ENCODE results near the gene ANO9.
A peak's percentile ranks its signal among the peaks of the same experiment; 100 is the strongest.

ANO9 gene

DNA sequence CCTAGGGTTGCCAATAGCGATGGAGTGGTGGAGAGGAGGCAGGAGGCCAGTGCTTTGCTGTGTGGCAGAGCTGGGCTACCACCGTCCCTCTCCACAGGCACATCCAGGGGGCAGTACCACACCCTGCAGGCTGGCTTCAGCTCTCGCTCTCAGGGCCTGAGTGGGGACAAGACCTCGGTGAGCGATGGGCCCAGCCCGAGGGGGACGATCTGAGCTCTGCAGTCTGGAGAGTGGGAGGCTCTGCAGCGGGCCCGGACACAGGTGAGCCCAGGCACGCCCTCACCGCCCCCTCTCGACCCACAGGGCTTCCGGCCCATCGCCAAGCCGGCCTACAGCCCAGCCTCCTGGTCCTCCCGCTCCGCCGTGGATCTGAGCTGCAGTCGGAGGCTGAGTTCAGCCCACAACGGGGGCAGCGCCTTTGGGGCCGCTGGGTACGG is 45.3 kb downstream of the ANO9 start:
- no peak overlapping the region for H3K27ac ChIP-seq (ENCODE audit: low read depth, low read length)
- no peak overlapping the region for H2BK120ac ChIP-seq (ENCODE audit: insufficient read depth, low read length, poor library complexity)
- H2AK5ac ChIP-seq (ENCODE audit: low read length) = no peak overlapping the region
- H2BK5ac ChIP-seq (ENCODE audit: low read depth, low read length, poor library complexity) = no peak overlapping the region
- DNase-seq = peak in 1 of 2 donors; percentile 37
- H3K14ac ChIP-seq (ENCODE audit: low read length) = no peak overlapping the region
- H3K23ac ChIP-seq (ENCODE audit: low read length) = no peak overlapping the region
- peaks cover 34 to 37% of the 10 kb centered on the region in 2 experiments for H3K36me3 ChIP-seq (ENCODE audit: control insufficient read depth in 1 of 2, insufficient read depth in 2 of 2, low read length in 2 of 2)
- WGBS (ENCODE audit: extremely low coverage, insufficient coverage, insufficient read length) = no CpG with 5 or more reads among the region's 23 CpGs
- no peak overlapping the region for H3K18ac ChIP-seq (ENCODE audit: low read length)
- H3K4me1 ChIP-seq (ENCODE audit: control insufficient read depth in 1 of 2, insufficient read depth in 2 of 2, low read length in 2 of 2) = peaks cover 29 to 36% of the 10 kb centered on the region in 2 experiments
- H2BK12ac ChIP-seq (ENCODE audit: low read length) = no peak overlapping the region
- no peak overlapping the region for H3K4me3 ChIP-seq (ENCODE audit: low read depth, low read length)
- H3K9me3 ChIP-seq (ENCODE audit: insufficient read depth, low read depth, low read length) = peaks cover 19% of the 10 kb centered on the region
- H4K91ac ChIP-seq (ENCODE audit: low read depth, low read length) = no peak overlapping the region
- no peak overlapping the region for H4K8ac ChIP-seq (ENCODE audit: low read depth, low read length)
- no peak overlapping the region for H3K4me2 ChIP-seq (ENCODE audit: low read length)
- H3K27me3 ChIP-seq (ENCODE audit: insufficient read depth, low read length) = no peaks in the 10 kb centered on the region
- no peak overlapping the region for H3K4ac ChIP-seq (ENCODE audit: low read depth, low read length)
- H3K79me1 ChIP-seq (ENCODE audit: low read length) = peaks cover 32% of the 10 kb centered on the region
- H2AFZ ChIP-seq (ENCODE audit: insufficient read depth, low read length, poor library complexity) = no peak overlapping the region
- peaks cover 20% of the 10 kb centered on the region for H3K79me2 ChIP-seq (ENCODE audit: control insufficient read depth, insufficient read depth, low read length, poor library complexity)
- H3K9ac ChIP-seq (ENCODE audit: low read length) = no peak overlapping the region
- no peak overlapping the region for H4K12ac ChIP-seq (ENCODE audit: low read depth, low read length)

DNA sequence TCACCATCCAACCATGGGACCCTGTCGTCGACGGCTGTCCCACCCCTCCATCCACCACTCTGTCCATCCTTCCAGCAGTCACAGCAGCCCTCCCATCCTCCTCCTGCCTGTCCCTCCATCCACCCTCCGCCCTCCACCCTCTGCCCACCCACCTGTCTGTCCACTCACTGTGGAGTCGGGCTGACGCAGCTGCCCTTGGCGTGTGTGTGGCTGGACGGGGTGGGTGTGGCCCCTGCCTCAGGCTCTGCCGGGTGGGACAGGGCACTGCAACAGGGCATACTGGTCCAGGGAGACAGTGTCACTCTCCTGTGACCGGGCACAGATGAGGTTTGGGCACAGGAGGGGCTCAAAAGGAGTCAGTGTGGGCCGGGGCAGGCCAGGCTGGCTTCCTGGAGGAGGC is 45.9 kb downstream of the ANO9 start:
- H2AFZ ChIP-seq (ENCODE audit: insufficient read depth, low read length, poor library complexity) = no peak overlapping the region
- H3K27me3 ChIP-seq (ENCODE audit: insufficient read depth, low read length) = no peaks in the 10 kb centered on the region
- peak in 1 of 2 donors; percentile 38 for DNase-seq
- H4K8ac ChIP-seq (ENCODE audit: low read depth, low read length) = no peak overlapping the region
- peaks cover 19% of the 10 kb centered on the region for H3K9me3 ChIP-seq (ENCODE audit: insufficient read depth, low read depth, low read length)
- no peak overlapping the region for H4K91ac ChIP-seq (ENCODE audit: low read depth, low read length)
- H4K12ac ChIP-seq (ENCODE audit: low read depth, low read length) = no peak overlapping the region
- H3K9ac ChIP-seq (ENCODE audit: low read length) = no peak overlapping the region
- no peak overlapping the region for H3K14ac ChIP-seq (ENCODE audit: low read length)
- H3K79me2 ChIP-seq (ENCODE audit: control insufficient read depth, insufficient read depth, low read length, poor library complexity) = peaks cover 20% of the 10 kb centered on the region
- H3K27ac ChIP-seq (ENCODE audit: low read depth, low read length) = no peak overlapping the region
- H3K36me3 ChIP-seq (ENCODE audit: control insufficient read depth in 1 of 2, insufficient read depth in 2 of 2, low read length in 2 of 2) = peaks cover 34 to 37% of the 10 kb centered on the region in 2 experiments
- H2AK5ac ChIP-seq (ENCODE audit: low read length) = peak overlapping the region; percentile 63
- peak overlapping the region; percentile 91 for H3K4ac ChIP-seq (ENCODE audit: low read depth, low read length)
- H2BK12ac ChIP-seq (ENCODE audit: low read length) = no peak overlapping the region
- WGBS (ENCODE audit: extremely low coverage, insufficient coverage, insufficient read length) = no CpG with 5 or more reads among the region's 11 CpGs
- no peak overlapping the region for H2BK5ac ChIP-seq (ENCODE audit: low read depth, low read length, poor library complexity)
- peaks cover 32% of the 10 kb centered on the region for H3K79me1 ChIP-seq (ENCODE audit: low read length)
- no peak overlapping the region for H3K23ac ChIP-seq (ENCODE audit: low read length)
- no peak overlapping the region for H2BK120ac ChIP-seq (ENCODE audit: insufficient read depth, low read length, poor library complexity)
- peak overlapping the region; percentile 76 for H3K18ac ChIP-seq (ENCODE audit: low read length)
- H3K4me2 ChIP-seq (ENCODE audit: low read length) = no peak overlapping the region
- H3K4me3 ChIP-seq (ENCODE audit: low read depth, low read length) = no peak overlapping the region
- H3K4me1 ChIP-seq (ENCODE audit: control insufficient read depth in 1 of 2, insufficient read depth in 2 of 2, low read length in 2 of 2) = peaks cover 29 to 38% of the 10 kb centered on the region in 2 experiments

DNA sequence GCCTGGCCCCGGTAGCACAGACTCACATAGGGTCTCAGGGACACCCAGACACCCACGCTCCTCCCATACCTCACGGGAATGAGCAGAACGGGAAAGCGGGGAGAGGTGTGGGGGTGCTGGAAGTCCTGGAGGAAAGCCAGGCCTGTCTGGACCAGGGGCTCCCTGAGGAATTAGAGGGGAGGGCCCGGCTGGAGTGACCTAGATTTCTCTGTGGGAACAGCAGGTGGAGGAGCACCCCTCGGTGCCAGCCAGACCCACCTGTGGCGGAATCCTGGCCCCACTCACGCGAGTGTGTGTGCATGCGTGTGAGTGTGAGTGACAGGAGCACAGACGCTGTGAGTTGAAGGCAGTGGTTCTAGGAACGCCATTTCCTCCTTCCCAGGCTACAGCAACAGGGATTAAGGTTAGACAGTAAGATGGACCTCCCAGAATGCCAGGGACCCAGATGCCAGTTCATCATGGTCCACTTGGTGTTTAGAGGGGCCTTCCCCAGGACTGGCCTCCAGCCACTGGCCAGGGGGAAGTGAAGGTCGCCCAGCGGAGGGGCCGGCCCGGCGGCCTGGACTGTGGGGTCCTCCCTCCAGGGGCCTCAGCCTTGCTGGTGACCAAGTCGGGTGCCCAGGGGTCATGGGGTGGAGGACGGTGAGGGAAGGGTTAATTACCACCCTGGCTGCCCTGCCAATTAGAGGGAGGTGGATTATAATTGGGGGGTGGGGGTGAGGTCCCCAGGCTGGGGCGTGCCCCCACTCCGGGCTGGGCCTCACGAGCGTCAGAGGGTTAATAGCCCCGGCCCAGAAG is 46.8 kb downstream of the ANO9 start:
- Histone ChIP-seq H4K12ac (ENCODE audit: low read depth, low read length) (peak overlapping the region; percentile 24), H3K27me3 (ENCODE audit: insufficient read depth, low read length) (no peaks in the 10 kb centered on the region), H3K4me1 (ENCODE audit: control insufficient read depth in 1 of 2, insufficient read depth in 2 of 2, low read length in 2 of 2) (peaks cover 29 to 38% of the 10 kb centered on the region in 2 experiments), H3K9ac (ENCODE audit: low read length) (peak overlapping the region; percentile 65), H3K4me2 (ENCODE audit: low read length) (peak overlapping the region; percentile 79), H3K4ac (ENCODE audit: low read depth, low read length) (peak overlapping the region; percentile 91), H3K27ac (ENCODE audit: low read depth, low read length) (peak overlapping the region; percentile 98), H4K8ac (ENCODE audit: low read depth, low read length) (peak overlapping the region; percentile 69), H3K23ac (ENCODE audit: low read length) (no peak overlapping the region), H3K18ac (ENCODE audit: low read length) (peak overlapping the region; percentile 76), H3K79me2 (ENCODE audit: control insufficient read depth, insufficient read depth, low read length, poor library complexity) (peaks cover 20% of the 10 kb centered on the region), H3K14ac (ENCODE audit: low read length) (peak overlapping the region; percentile 84), H2BK5ac (ENCODE audit: low read depth, low read length, poor library complexity) (peak overlapping the region; percentile 66), H2BK120ac (ENCODE audit: insufficient read depth, low read length, poor library complexity) (peak overlapping the region; percentile 88), H3K79me1 (ENCODE audit: low read length) (peaks cover 32% of the 10 kb centered on the region), H2AFZ (ENCODE audit: insufficient read depth, low read length, poor library complexity) (peak overlapping the region; percentile 19), H3K36me3 (ENCODE audit: control insufficient read depth in 1 of 2, insufficient read depth in 2 of 2, low read length in 2 of 2) (peaks cover 29 to 32% of the 10 kb centered on the region in 2 experiments), H3K9me3 (ENCODE audit: insufficient read depth, low read depth, low read length) (peaks cover 14% of the 10 kb centered on the region), H3K4me3 (ENCODE audit: low read depth, low read length) (peak overlapping the region; percentile 76), H2AK5ac (ENCODE audit: low read length) (peak overlapping the region; percentile 73), H4K91ac (ENCODE audit: low read depth, low read length) (peak overlapping the region; percentile 100), H2BK12ac (ENCODE audit: low read length) (peak overlapping the region; percentile 39)
- WGBS (ENCODE audit: extremely low coverage, insufficient coverage, insufficient read length) = no CpG with 5 or more reads among the region's 25 CpGs
- DNase-seq = no peak

DNA sequence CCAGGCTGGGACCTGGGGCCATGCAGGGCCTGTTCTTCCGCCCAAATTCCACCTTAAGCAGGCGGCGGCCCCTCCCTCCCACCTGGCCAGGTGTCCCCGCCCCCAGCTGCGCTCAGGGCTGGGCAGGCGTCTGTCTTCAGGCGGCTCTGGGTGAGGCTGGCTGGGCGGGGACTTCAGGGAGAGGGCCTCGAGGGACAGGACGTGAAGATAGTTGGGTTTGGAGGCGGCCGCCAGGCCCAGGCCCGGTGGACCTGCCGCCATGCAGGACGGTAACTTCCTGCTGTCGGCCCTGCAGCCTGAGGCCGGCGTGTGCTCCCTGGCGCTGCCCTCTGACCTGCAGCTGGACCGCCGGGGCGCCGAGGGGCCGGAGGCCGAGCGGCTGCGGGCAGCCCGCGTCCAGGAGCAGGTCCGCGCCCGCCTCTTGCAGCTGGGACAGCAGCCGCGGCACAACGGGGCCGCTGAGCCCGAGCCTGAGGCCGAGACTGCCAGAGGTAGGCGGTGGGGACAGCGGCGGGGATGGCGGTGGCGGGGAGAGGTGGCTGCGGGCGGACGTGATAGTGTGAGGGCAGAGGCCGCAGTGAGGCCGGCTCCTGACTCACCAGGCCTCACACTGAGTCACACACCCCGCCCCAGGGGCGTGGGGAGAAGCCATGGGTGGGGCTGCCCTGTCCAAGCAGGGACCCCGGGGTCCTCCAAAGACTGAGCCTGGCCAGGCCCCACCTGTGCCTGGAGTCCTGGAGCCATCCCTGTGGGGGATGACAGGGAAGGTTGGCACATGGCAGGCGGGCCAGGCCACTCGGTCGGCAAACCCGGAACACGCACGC is 47.6 kb downstream of the ANO9 start, which contains the start of gene PKP3:
Gene PKP3, plus strand, starts transcription at position 176 of the 824 bp plus-strand sequence. Its CDS starts 84 bp downstream, at position 260.
- WGBS (ENCODE audit: extremely low coverage, insufficient coverage, insufficient read length) = no CpG with 5 or more reads among the region's 57 CpGs
- Histone ChIP-seq H2BK120ac (ENCODE audit: insufficient read depth, low read length, poor library complexity) (peak within 1 kb of the TSS; percentile 100), H3K9me3 (ENCODE audit: insufficient read depth, low read depth, low read length) (peaks cover 9% of the 10 kb centered on the region), H3K27me3 (ENCODE audit: insufficient read depth, low read length) (no peaks in the 10 kb centered on the region), H2AK5ac (ENCODE audit: low read length) (peak within 1 kb of the TSS; percentile 96), H3K4ac (ENCODE audit: low read depth, low read length) (peak within 1 kb of the TSS; percentile 91), H3K14ac (ENCODE audit: low read length) (peak within 1 kb of the TSS; percentile 96), H3K4me2 (ENCODE audit: low read length) (peak within 1 kb of the TSS; percentile 79), H3K18ac (ENCODE audit: low read length) (peak within 1 kb of the TSS; percentile 96), H3K4me3 (ENCODE audit: low read depth, low read length) (peak within 1 kb of the TSS; percentile 76), H3K23ac (ENCODE audit: low read length) (no peak within 1 kb of the TSS), H3K79me2 (ENCODE audit: control insufficient read depth, insufficient read depth, low read length, poor library complexity) (peaks cover 20% of the 10 kb centered on the region), H3K9ac (ENCODE audit: low read length) (peak within 1 kb of the TSS; percentile 65), H4K8ac (ENCODE audit: low read depth, low read length) (peak within 1 kb of the TSS; percentile 93), H2AFZ (ENCODE audit: insufficient read depth, low read length, poor library complexity) (peak within 1 kb of the TSS; percentile 67), H3K4me1 (ENCODE audit: control insufficient read depth in 1 of 2, insufficient read depth in 2 of 2, low read length in 2 of 2) (peaks cover 29 to 38% of the 10 kb centered on the region in 2 experiments), H3K79me1 (ENCODE audit: low read length) (peaks cover 32% of the 10 kb centered on the region), H2BK12ac (ENCODE audit: low read length) (peak within 1 kb of the TSS; percentile 84), H3K27ac (ENCODE audit: low read depth, low read length) (peak within 1 kb of the TSS; percentile 98), H4K12ac (ENCODE audit: low read depth, low read length) (peak within 1 kb of the TSS; percentile 80), H4K91ac (ENCODE audit: low read depth, low read length) (peak within 1 kb of the TSS; percentile 100), H2BK5ac (ENCODE audit: low read depth, low read length, poor library complexity) (peak within 1 kb of the TSS; percentile 95), H3K36me3 (ENCODE audit: control insufficient read depth in 1 of 2, insufficient read depth in 2 of 2, low read length in 2 of 2) (peaks cover 22 to 25% of the 10 kb centered on the region in 2 experiments)
- peak; percentile 95 for DNase-seq
